NB4 (cell line): ENCODE results near the gene CALN1.

ENCODE experiments used
- DNase-seq: peaks from one replicate; pipeline ENCODE4 v3.0.0; 2010; ENCODE audit warnings: low read depth
- H3K4me3 ChIP-seq: one replicate; pipeline ENCODE4 v1.5.1; 2011; ENCODE audit warnings: mild to moderate bottlenecking, low read depth, low read length, moderate library complexity
- MAX ChIP-seq: IDR thresholded peaks from 2 replicates; pipeline ENCODE4 v1.6.1; 2011; ENCODE audit warnings: low read depth, low read length
- MYC ChIP-seq: IDR thresholded peaks from 2 replicates; pipeline ENCODE4 v1.6.1; 2011; ENCODE audit warnings: low read depth, low read length
- POLR2A ChIP-seq: IDR thresholded peaks from 2 replicates; pipeline ENCODE4 v1.6.1; 2011; ENCODE audit warnings: mild to moderate bottlenecking; ENCODE audit not compliant: insufficient read length; ENCODE audit errors: extremely low read depth
- TF ChIP-seq, protein P1 (sequence below): IDR thresholded peaks from one replicate; pipeline ENCODE4 v1.5.1; 2012; ENCODE audit warnings: low read depth, low read length

Gene CALN1

GRCh38 chr7:72272479-72272878, 139.7 kb downstream of the CALN1 start:
- TF ChIP-seq MAX, result no peak
- TF ChIP-seq MYC, result no peak
- TF ChIP-seq, protein P1, sequence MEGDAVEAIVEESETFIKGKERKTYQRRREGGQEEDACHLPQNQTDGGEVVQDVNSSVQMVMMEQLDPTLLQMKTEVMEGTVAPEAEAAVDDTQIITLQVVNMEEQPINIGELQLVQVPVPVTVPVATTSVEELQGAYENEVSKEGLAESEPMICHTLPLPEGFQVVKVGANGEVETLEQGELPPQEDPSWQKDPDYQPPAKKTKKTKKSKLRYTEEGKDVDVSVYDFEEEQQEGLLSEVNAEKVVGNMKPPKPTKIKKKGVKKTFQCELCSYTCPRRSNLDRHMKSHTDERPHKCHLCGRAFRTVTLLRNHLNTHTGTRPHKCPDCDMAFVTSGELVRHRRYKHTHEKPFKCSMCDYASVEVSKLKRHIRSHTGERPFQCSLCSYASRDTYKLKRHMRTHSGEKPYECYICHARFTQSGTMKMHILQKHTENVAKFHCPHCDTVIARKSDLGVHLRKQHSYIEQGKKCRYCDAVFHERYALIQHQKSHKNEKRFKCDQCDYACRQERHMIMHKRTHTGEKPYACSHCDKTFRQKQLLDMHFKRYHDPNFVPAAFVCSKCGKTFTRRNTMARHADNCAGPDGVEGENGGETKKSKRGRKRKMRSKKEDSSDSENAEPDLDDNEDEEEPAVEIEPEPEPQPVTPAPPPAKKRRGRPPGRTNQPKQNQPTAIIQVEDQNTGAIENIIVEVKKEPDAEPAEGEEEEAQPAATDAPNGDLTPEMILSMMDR, result no peak
- TF ChIP-seq POLR2A, result no peak
- no peak overlapping the region for H3K4me3 ChIP-seq
- no peak for DNase-seq

- H3K4me3 ChIP-seq, result no peak overlapping the region
- no peak for DNase-seq
- TF ChIP-seq, protein P1, result no peak
- TF ChIP-seq MYC, result no peak
- TF ChIP-seq POLR2A, result no peak
- TF ChIP-seq MAX, result no peak
These were observed 143.3 kb downstream of the CALN1 start for GRCh38 chr7:72268796-72269195.

DNA sequence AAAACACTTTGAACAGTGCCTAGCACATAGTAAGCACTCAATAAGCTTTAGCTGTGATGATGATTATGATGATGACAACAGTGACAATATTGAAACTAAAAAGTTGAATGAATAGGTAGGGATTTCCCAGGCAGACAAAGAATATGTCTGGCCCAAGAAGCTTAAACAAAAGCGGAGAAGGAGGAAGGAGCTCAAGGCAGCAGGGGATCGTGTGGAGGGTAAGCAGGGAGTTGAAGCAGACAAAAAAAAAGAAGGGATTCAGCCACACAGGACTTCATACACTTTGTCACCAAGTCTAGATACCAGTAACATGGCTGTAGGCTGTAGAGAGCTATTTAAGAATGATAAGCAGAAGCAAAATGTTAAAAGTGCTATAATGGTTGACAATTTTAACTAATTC, 144.0 kb downstream of the CALN1 start:
- TF ChIP-seq MYC (no peak), MAX (no peak), POLR2A (no peak)
- TF ChIP-seq, protein P1, result no peak
- H3K4me3 ChIP-seq, result no peak overlapping the region
- no peak for DNase-seq

DNA sequence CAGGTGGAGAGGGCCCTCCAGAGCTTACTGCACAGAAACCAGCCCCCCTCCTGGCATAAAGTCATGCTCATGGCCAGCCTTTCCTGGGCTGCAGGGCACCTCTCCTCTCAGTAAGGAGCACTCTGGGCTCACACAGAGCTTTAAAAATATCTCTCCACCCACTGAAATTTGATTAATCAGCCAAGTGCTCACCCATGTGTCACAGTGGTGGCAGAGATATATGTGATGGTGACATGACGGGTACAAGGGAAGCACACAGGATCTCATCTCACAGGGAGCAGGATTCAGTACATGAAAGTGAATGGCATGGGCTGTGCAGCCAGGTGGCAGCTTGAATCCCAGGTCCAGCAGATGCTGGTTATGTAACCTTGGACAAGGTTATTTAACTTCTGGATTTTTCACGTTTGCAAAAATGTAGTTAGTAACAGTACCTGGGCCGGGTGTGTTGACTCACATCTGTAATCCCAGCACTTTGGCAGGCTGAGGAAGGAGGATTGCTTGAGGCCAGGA, 144.8 kb downstream of the CALN1 start:
- H3K4me3 ChIP-seq, result no peak overlapping the region
- no peak for DNase-seq
- TF ChIP-seq MAX (no peak), POLR2A (no peak), MYC (no peak)
- TF ChIP-seq, protein P1, result no peak

DNA sequence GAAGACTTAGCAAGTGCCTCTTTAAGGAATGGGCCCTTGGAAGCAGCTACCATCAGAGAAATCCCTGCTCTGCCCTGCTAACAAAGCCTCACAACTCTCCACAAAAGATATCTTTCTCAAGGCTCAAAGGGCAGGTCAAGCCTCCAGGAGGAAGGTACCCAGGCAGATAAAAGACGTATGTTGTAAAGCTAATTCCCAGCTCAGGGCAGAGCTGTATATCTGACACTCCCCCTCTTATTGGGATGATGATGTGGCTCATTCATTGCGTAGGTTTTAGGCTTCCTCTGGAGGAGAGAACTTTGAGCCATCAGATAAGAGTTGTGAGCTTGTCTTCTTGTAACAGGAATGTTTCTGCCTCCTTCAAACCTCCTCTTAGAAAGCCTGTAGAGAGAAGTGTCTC, 145.4 kb downstream of the CALN1 start:
- no peak for DNase-seq
- TF ChIP-seq MAX (no peak), POLR2A (no peak), MYC (no peak)
- TF ChIP-seq, protein P1, result no peak
- no peak overlapping the region for H3K4me3 ChIP-seq
